ENCODE data around the gene TPM3. TPM values are rescaled to one million over a fixed set of nuclear protein-coding genes. Genes with fewer than 3 reads are reported as not detected.

TPM3 gene
- total RNA-seq, 1 experiment from 2014 or later: 681 TPM

DNA sequence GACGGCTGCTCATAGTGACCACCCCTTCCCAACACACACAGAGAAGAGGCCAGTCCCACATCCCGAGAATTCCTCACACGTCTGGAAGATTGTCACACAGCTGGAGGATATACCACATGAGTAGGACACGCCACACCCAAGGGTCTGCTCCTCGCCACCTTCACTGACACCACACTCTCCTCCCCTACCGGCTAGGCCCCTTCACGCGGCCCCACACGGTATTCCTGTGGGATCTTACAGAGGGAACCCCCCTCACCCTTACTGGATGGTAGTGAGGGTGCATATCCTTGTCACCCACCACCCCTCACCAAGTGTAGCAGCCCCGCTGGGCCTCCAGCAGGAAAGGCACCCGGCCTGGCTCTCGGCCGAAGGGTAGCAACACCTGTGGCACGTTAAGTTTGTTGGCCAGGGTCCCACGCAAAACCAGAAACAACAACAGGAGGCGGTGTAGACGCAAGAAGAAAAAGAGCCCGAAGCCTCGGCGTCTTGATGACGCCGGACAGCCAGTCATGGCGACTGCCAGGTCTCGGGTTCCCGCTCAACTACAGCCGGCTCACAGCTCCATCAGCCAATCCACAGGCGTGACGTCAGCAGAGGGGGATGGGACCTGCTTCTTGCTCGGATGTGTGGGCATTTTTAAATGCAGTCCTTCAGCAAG, 37.2 kb downstream of the TPM3 start, which contains the start of gene NUP210L:
TSS of gene NUP210L (minus strand) at position 540 of the 658 bp plus-strand sequence.
- Histone ChIP-seq H3K36me3 (ENCODE audit: control insufficient read depth, insufficient read depth, low read length) (no peaks in the 10 kb centered on the region; the same call in none of the 2 replicates), H3K9me3 (no peaks in the 10 kb centered on the region), H3K4me3 (ENCODE audit: low read depth, low read length) (no peak within 1 kb of the TSS), H3K4me1 (peaks cover 13% of the 10 kb centered on the region; the same call in 1 of the 2 replicates), H3K27me3 (replicated peaks; ENCODE audit: control insufficient read depth, insufficient read depth, low read length) (no peaks in the 10 kb centered on the region)
- BruUV-seq (replicated peaks): no TSS peak
- POLR2A ChIA-PET: interaction anchor here (0.5 to 0.6 kb wide), 2 partner anchors 122 to 1352 kb away, joined by 3 to 4 read pairs; no protein-coding TSS in a partner anchor
- H3K36me3 Mint-ChIP-seq (ENCODE audit: insufficient read depth, unreplicated experiment): peaks cover 55% of the 10 kb centered on the region
- H3K4me3 Mint-ChIP-seq (ENCODE audit: unreplicated experiment): no peak within 1 kb of the TSS
- intact Hi-C loops (cut with micrococcal nuclease; ENCODE audit: unreplicated experiment): no loop called here
- H3K9me3 Mint-ChIP-seq (ENCODE audit: unreplicated experiment): no peaks in the 10 kb centered on the region
- CTCF ChIA-PET: interaction anchor here (0.7 kb wide), 1 partner anchor 180 kb away, joined by 4 read pairs; no protein-coding TSS in a partner anchor
- H3K27me3 Mint-ChIP-seq (ENCODE audit: insufficient read depth, unreplicated experiment): no peaks in the 10 kb centered on the region
- DNase-seq: no peak
- peaks cover 18% of the 10 kb centered on the region for H3K4me1 Mint-ChIP-seq (ENCODE audit: low read depth, unreplicated experiment)
- peak within 1 kb of the TSS; percentile 33 for H3K27ac Mint-ChIP-seq (ENCODE audit: unreplicated experiment)
- TF ChIP-seq, protein P1, sequence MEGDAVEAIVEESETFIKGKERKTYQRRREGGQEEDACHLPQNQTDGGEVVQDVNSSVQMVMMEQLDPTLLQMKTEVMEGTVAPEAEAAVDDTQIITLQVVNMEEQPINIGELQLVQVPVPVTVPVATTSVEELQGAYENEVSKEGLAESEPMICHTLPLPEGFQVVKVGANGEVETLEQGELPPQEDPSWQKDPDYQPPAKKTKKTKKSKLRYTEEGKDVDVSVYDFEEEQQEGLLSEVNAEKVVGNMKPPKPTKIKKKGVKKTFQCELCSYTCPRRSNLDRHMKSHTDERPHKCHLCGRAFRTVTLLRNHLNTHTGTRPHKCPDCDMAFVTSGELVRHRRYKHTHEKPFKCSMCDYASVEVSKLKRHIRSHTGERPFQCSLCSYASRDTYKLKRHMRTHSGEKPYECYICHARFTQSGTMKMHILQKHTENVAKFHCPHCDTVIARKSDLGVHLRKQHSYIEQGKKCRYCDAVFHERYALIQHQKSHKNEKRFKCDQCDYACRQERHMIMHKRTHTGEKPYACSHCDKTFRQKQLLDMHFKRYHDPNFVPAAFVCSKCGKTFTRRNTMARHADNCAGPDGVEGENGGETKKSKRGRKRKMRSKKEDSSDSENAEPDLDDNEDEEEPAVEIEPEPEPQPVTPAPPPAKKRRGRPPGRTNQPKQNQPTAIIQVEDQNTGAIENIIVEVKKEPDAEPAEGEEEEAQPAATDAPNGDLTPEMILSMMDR (IDR thresholded peaks at IDR 0.05; ENCODE audit: insufficient read depth in 1 of 2, low read depth in 1 of 2, low read length in 1 of 2, severe bottlenecking in 1 of 2, unreplicated experiment in 1 of 2): no peak

DNA sequence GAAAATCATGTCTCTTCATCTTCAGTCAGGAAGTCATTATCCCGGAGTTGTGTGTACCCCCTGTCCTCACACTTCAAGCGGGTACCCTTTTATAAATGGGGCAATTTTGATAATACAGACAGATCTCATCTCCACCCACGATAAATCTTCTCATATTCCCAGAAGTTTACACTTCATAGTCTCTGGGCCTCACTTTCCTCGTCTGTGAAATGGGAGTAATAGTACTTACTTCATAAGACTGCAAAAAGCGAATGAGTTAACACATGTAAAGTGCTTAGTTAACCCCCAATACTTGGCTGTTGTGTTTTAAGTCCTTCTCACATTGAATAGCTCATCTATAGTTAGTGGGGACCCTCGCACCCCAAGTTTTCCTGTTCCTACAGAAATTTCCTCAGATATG, 37.8 kb downstream of the TPM3 start:
- CTCF ChIA-PET: no interaction called here
- TF ChIP-seq, protein P1 (IDR thresholded peaks at IDR 0.05; ENCODE audit: insufficient read depth in 1 of 2, low read depth in 1 of 2, low read length in 1 of 2, severe bottlenecking in 1 of 2, unreplicated experiment in 1 of 2): no peak
- Histone ChIP-seq H3K36me3 (ENCODE audit: control insufficient read depth, insufficient read depth, low read length) (no peaks in the 10 kb centered on the region; the same call in none of the 2 replicates), H3K27me3 (replicated peaks; ENCODE audit: control insufficient read depth, insufficient read depth, low read length) (no peaks in the 10 kb centered on the region), H3K4me3 (ENCODE audit: low read depth, low read length) (no peak overlapping the region), H3K4me1 (peaks cover 13% of the 10 kb centered on the region; the same call in 1 of the 2 replicates), H3K9me3 (no peaks in the 10 kb centered on the region)
- Mint-ChIP-seq H3K4me3 (ENCODE audit: unreplicated experiment) (no peak overlapping the region), H3K4me1 (ENCODE audit: low read depth, unreplicated experiment) (peaks cover 16% of the 10 kb centered on the region), H3K27me3 (ENCODE audit: insufficient read depth, unreplicated experiment) (no peaks in the 10 kb centered on the region), H3K9me3 (ENCODE audit: unreplicated experiment) (no peaks in the 10 kb centered on the region), H3K36me3 (ENCODE audit: insufficient read depth, unreplicated experiment) (peaks cover 49% of the 10 kb centered on the region), H3K27ac (ENCODE audit: unreplicated experiment) (no peak overlapping the region)
- intact Hi-C loops (cut with micrococcal nuclease; ENCODE audit: unreplicated experiment): no loop called here
- DNase-seq: no peak
- no TSS peak for BruUV-seq (replicated peaks)
- POLR2A ChIA-PET: interaction anchor here (0.5 kb wide), 1 partner anchor 1352 kb away, joined by 3 read pairs; no protein-coding TSS in a partner anchor

DNA sequence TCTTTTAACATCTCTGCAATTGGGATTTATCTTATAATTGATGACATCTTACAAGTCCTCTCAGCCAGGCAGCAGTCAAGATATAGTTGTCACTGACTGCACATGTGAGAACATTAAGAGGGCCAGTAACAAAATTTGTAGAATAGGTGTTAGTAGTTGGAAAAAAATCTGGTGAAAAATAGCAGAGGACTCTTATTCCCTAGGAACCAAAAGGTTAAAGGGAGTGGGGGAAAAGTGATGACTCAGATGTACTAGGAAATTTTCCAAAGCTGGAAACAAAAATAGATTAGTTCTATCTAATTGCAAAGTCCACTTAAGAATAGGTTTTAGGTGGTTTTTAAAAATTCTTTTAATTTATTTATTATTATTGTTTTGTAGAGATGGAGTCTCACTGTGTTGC, 40.6 kb downstream of the TPM3 start:
- ChIA-PET CTCF (interaction anchor here (0.6 kb wide), 1 partner anchor 43 kb away, joined by 3 read pairs; no protein-coding TSS in a partner anchor), POLR2A (interaction anchor here (0.5 kb wide), 1 partner anchor 377 kb away, joined by 3 read pairs; no protein-coding TSS in a partner anchor)
- TF ChIP-seq, protein P1 (IDR thresholded peaks at IDR 0.05; ENCODE audit: insufficient read depth in 1 of 2, low read depth in 1 of 2, low read length in 1 of 2, severe bottlenecking in 1 of 2, unreplicated experiment in 1 of 2): no peak

More for the DNA sequence above, 40.6 kb downstream of the TPM3 start:
- no peak for DNase-seq
- Histone ChIP-seq H3K9me3 (no peaks in the 10 kb centered on the region), H3K4me3 (ENCODE audit: low read depth, low read length) (no peak overlapping the region), H3K27me3 (replicated peaks; ENCODE audit: control insufficient read depth, insufficient read depth, low read length) (no peaks in the 10 kb centered on the region), H3K4me1 (no peaks in the 10 kb centered on the region), H3K36me3 (ENCODE audit: control insufficient read depth, insufficient read depth, low read length) (no peaks in the 10 kb centered on the region; the same call in 1 of the 2 replicates)
- BruUV-seq (replicated peaks): no TSS peak
- intact Hi-C loops (cut with micrococcal nuclease; ENCODE audit: unreplicated experiment): no loop called here
- Mint-ChIP-seq H3K9me3 (ENCODE audit: unreplicated experiment) (no peaks in the 10 kb centered on the region), H3K4me1 (ENCODE audit: low read depth, unreplicated experiment) (peaks cover 7% of the 10 kb centered on the region), H3K4me3 (ENCODE audit: unreplicated experiment) (no peak overlapping the region), H3K27ac (ENCODE audit: unreplicated experiment) (no peak overlapping the region), H3K27me3 (ENCODE audit: insufficient read depth, unreplicated experiment) (no peaks in the 10 kb centered on the region), H3K36me3 (ENCODE audit: insufficient read depth, unreplicated experiment) (peaks cover 26% of the 10 kb centered on the region)
